Transverse colon (tissue), 4 donors: ENCODE results near the gene LYZL6. TPM values are rescaled to one million over a fixed set of nuclear protein-coding genes. Genes with fewer than 3 reads are reported as not detected.

ENCODE experiments used
- DNase-seq: peaks from one replicate; pipeline ENCODE4 v3.0.0-alpha.2; 2019
- H3K27ac ChIP-seq, 4 donors: fragments of 200-600 bp; sonication (generic); 2 replicates each; pipeline ENCODE4 v1.5.1; 2016 to 2018; ENCODE audit warnings: inconsistent platforms in 4 of 4
- H3K27me3 ChIP-seq: fragments of 200-600 bp; sonication (generic); 2 replicates; pipeline ENCODE4 v1.5.1; 2017; ENCODE audit warnings: inconsistent platforms
- H3K36me3 ChIP-seq, 4 donors: fragments of 200-600 bp; sonication (generic); 2 replicates each; pipeline ENCODE4 v1.5.1; 2017 to 2019; ENCODE audit warnings: inconsistent platforms in 4 of 4
- H3K4me1 ChIP-seq, 4 donors: fragments of 200-600 bp; sonication (generic); 2 replicates each; pipeline ENCODE4 v1.5.1; 2017 to 2020; ENCODE audit warnings: inconsistent platforms in 4 of 4
- H3K4me3 ChIP-seq, 4 donors: fragments of 200-600 bp; sonication (generic); 1 replicate in 1 of 4; 2 replicates in 3 of 4; pipeline versions ENCODE4 v1.5.1 to v1.6.1; 2017 to 2019; ENCODE audit warnings: inconsistent platforms in 4 of 4
- H3K9me3 ChIP-seq, 2 donors: fragments of 200-600 bp; sonication (generic); 2 replicates each; pipeline ENCODE4 v1.5.1; 2017 to 2019; ENCODE audit warnings: inconsistent platforms in 2 of 2
- CTCF ChIP-seq, 5 experiments: fragments of 200-600 bp in 3 of 5; fragments of 450-650 bp in 2 of 5; sonication (generic) in 3 of 5; IDR thresholded peaks; 1 replicate in 2 of 5; 2 replicates in 3 of 5; pipeline ENCODE4 v1.5.1; 2016 to 2017; ENCODE audit warnings: antibody characterized with exemption in 5 of 5, inconsistent platforms in 3 of 5, mild to moderate bottlenecking in 2 of 5, moderate library complexity in 1 of 5
- EP300 ChIP-seq: sonication (generic); formaldehyde crosslinking; IDR thresholded peaks from one replicate; pipeline ENCODE4 v1.6.1; 2017; ENCODE audit warnings: antibody characterized with exemption, low read depth
- POLR2A ChIP-seq: fragments of 450-650 bp; IDR thresholded peaks from one replicate; pipeline ENCODE4 v1.6.1; 2016; ENCODE audit warnings: antibody characterized with exemption, mild to moderate bottlenecking, moderate library complexity
- POLR2AphosphoS5 ChIP-seq, 3 donors: sonication (generic); formaldehyde crosslinking; IDR thresholded peaks; one replicate each; pipeline ENCODE4 v1.6.1; 2016; ENCODE audit warnings: antibody characterized with exemption in 3 of 3
- WGBS, 2 donors: methylation state at CpG; one replicate each; pipeline ENCODE4 v1.1.5; 2018; ENCODE audit warnings: low coverage in 1 of 2; 5-methylcytosine and 5-hydroxymethylcytosine counted together
- in situ Hi-C, 4 donors: fragments of 200-750 bp; cut with MboI; loops; one replicate each; pipeline versions ENCODE4 v1.15.0 to v1.15.1; 2017; ENCODE audit warnings: low sequenced_read_pairs in 3 of 4, low pct_ligation_motif_present in 1 of 4, low pct_unique_long_range_greater_than_20kb in 1 of 4
- intact Hi-C: fragments of 100-400 bp; cut with DNase I; formaldehyde crosslinking; loops from one replicate; pipeline ENCODE4 v1.15.1; 2023; ENCODE audit warnings: low total_unique reads
- total RNA-seq, 4 donors: library from RNA; depleted of rRNA; stranded (reverse); fragments of >200 nt; gene quantifications; one replicate each; pipeline ENCODE4 v1.1.0, GENCODE V29; 2016

Gene LYZL6
- total RNA-seq, 4 donors from 2014 or later = not detected

GRCh38 chr17:35918665-35919064 is 24.8 kb downstream of the LYZL6 start:
- no peak for DNase-seq
- H3K27ac ChIP-seq = no peak overlapping the region
- H3K4me3 ChIP-seq = no peak overlapping the region
- H3K27me3 ChIP-seq = no peaks in the 10 kb centered on the region
- WGBS, 2 donors = 43 to 67% methylated on average over 1 to 3 of the region's 3 CpGs
- no peak for TF ChIP-seq POLR2AphosphoS5 (IDR thresholded peaks at IDR 0.05)
- TF ChIP-seq POLR2A = no peak
- TF ChIP-seq EP300 = no peak
- TF ChIP-seq CTCF (IDR thresholded peaks at IDR 0.05) = no peak
- H3K36me3 ChIP-seq = no peaks in the 10 kb centered on the region
- in situ Hi-C loops = no loop called here
- no peaks in the 10 kb centered on the region for H3K4me1 ChIP-seq
- no peaks in the 10 kb centered on the region for H3K9me3 ChIP-seq
- intact Hi-C loops = no loop called here

- H3K4me1 ChIP-seq = no peaks in the 10 kb centered on the region
- H3K27ac ChIP-seq = no peak overlapping the region
- no peak overlapping the region for H3K4me3 ChIP-seq
- H3K9me3 ChIP-seq = no peaks in the 10 kb centered on the region
- DNase-seq = no peak
- H3K27me3 ChIP-seq = no peaks in the 10 kb centered on the region
- intact Hi-C loops = no loop called here
- no peaks in the 10 kb centered on the region for H3K36me3 ChIP-seq
- TF ChIP-seq POLR2A (no peak), POLR2AphosphoS5 (IDR thresholded peaks at IDR 0.05) (no peak), CTCF (IDR thresholded peaks at IDR 0.05) (no peak), EP300 (no peak)
- in situ Hi-C loops = no loop called here
- WGBS, 2 donors = 94 to 98% methylated on average over 8 to 29 of the region's 29 CpGs
Observed at GRCh38 chr17:35917519-35918213, 25.8 kb downstream of the LYZL6 start.

DNA sequence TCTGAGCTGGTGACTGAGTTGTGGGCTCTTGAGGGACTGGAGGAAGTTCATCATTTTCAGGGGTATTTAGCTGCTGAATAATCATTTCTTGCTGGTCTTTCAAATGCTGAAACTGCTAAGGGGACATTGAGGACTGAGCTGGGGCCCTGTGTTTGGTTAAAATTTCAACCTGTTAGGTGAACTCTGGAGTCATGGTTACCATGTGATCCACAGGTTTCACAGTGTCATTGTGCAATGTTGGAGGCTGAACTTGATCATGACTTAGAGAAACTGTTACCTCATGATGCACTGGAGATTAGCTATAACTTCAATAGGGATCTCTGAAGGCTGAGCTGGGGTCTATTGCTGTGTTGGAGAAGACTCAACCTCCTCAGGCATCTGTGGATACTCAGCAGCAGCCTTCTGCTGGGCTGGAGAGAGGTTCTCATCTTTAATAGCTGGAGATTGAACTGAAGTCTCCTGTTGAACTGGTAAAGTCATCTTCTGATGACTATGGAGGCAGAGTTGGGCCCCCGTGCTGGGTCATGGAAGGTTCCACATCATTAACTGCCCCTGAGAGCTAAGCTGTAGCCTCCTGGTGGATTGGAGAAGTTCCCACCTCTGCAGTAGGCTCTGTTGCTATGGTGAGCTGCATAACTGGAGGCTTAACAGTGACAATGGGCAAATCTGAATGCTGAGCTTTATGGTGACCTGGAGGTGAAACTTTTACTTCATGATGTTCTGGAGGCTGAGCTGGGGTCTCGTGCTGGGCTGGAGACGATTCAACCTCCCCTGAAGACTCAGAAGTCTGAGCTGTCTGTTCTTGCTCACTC is 28.2 kb downstream of the LYZL6 start:
- Histone ChIP-seq H3K27ac (no peak overlapping the region), H3K9me3 (no peaks in the 10 kb centered on the region), H3K4me3 (no peak overlapping the region), H3K4me1 (no peaks in the 10 kb centered on the region), H3K27me3 (no peaks in the 10 kb centered on the region), H3K36me3 (no peaks in the 10 kb centered on the region)
- in situ Hi-C loops = no loop called here
- 87 to 100% methylated on average over 1 to 2 of the region's 3 CpGs for WGBS, 2 donors
- no peak for TF ChIP-seq EP300
- TF ChIP-seq CTCF (IDR thresholded peaks at IDR 0.05) = no peak
- TF ChIP-seq POLR2AphosphoS5 (IDR thresholded peaks at IDR 0.05) = no peak
- no peak for TF ChIP-seq POLR2A
- no peak for DNase-seq
- intact Hi-C loops = no loop called here

DNA sequence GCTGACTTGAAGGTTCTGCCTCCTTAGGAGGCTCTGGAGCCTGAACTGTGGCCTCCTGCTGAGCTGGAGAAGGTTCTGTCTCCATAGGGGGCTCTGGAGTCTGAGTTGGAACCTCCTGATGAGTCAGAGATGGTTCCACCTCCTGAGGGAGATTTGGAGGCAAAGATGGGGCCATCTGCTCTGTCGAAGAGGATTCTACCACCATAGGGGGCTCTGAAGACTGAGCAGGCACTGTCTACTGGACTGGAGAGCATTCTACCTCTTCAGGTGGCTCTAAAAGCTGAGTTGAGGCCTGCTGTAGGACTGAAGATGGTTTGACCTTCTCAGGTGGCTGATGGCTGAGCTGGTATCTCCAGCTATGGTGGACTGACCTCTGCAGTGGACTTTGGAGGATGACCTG is 29.2 kb downstream of the LYZL6 start:
- H3K27ac ChIP-seq = no peak overlapping the region
- WGBS, 2 donors = 87% methylated on average over 1 of the region's 1 CpG; no CpG with 5 or more reads in 1 of the 2 donors
- DNase-seq = no peak
- no peaks in the 10 kb centered on the region for H3K4me1 ChIP-seq
- no peaks in the 10 kb centered on the region for H3K36me3 ChIP-seq
- intact Hi-C loops (no loop called here), in situ Hi-C loops (no loop called here)
- H3K27me3 ChIP-seq = no peaks in the 10 kb centered on the region
- no peak overlapping the region for H3K4me3 ChIP-seq
- no peak for TF ChIP-seq POLR2AphosphoS5 (IDR thresholded peaks at IDR 0.05)
- TF ChIP-seq POLR2A = no peak
- TF ChIP-seq EP300 = no peak
- no peak for TF ChIP-seq CTCF (IDR thresholded peaks at IDR 0.05)
- no peaks in the 10 kb centered on the region for H3K9me3 ChIP-seq
